HepG2 (cell line): Measurements from ENCODE around the gene SLC16A9. TPM values are rescaled to one million over a fixed set of nuclear protein-coding genes. Genes with fewer than 3 reads are reported as not detected.

Source experiments
- ATAC-seq: fragments of 200-7000 bp; cut with Tn5 transposase; 3 replicates; pipeline ENCODE4 v1.9.1; 2020; ENCODE audit warnings: mild to moderate bottlenecking, moderate library complexity
- BruUV-seq: library from RNA; stranded (reverse); fragments of 400-500 nt; replicated peaks from 2 replicates; lab custom pipeline; 2021; lab: Mats Ljungman, UMichigan
- CTCF ChIA-PET: fragments of 300-600 bp; formaldehyde crosslinking; extraction: SDS; loops from one replicate; lab custom pipeline; 2021; ENCODE audit warnings: low total read pairs, inconsistent platforms, low intra/inter-chr PET ratio; lab: Yijun Ruan, JAX
- POLR2A ChIA-PET: fragments of 350-600 bp; sonication (Branson Sonifier 250); formaldehyde crosslinking; loops from one replicate; lab custom pipeline; 2020; ENCODE audit warnings: antibody characterized with exemption, inconsistent platforms; lab: Yijun Ruan, JAX
- DNase-seq: peaks from one replicate; pipeline ENCODE4 v3.0.0-alpha.2; 2015; ENCODE audit warnings: low spot score
- FAIRE-seq: peaks from 3 replicates; lab custom pipeline; 2011; peaks lifted over from hg19 to GRCh38; lab: Jason Lieb, UNC
- H2AFZ ChIP-seq: one replicate; pipeline ENCODE4 v1.6.1; 2011; ENCODE audit warnings: low read length, inconsistent platforms
- H3K27ac ChIP-seq: fragments of 300-600 bp; 3 replicates; pipeline ENCODE4 v1.8.0; 2011; ENCODE audit warnings: mixed run types, mild to moderate bottlenecking, mixed read lengths, low read length, inconsistent platforms; ENCODE audit not compliant: insufficient read depth; ENCODE audit errors: extremely low read length
- H3K27me3 ChIP-seq, 2 experiments: fragments of 200-600 bp in 1 of 2; 2 replicates in 1 of 2; 3 replicates in 1 of 2; pipeline versions ENCODE4 v1.6.0 to v1.8.0; 2011; ENCODE audit warnings: low read length in 2 of 2, mild to moderate bottlenecking in 2 of 2, moderate library complexity in 2 of 2, inconsistent platforms in 1 of 2; ENCODE audit not compliant: insufficient read depth in 2 of 2, control insufficient read depth in 1 of 2
- H3K36me3 ChIP-seq, 2 experiments: fragments of 200-600 bp in 1 of 2; replicated peaks in 1 of 2; 2 replicates in 1 of 2; 3 replicates in 1 of 2; pipeline versions ENCODE4 v1.5.1 to v1.8.0; 2011; ENCODE audit warnings: low read length in 2 of 2, inconsistent platforms in 1 of 2; ENCODE audit not compliant: insufficient read depth in 2 of 2, control insufficient read depth in 1 of 2
- H3K4me1 ChIP-seq: 2 replicates; pipeline ENCODE4 v1.5.1; 2012; ENCODE audit warnings: low read length, inconsistent platforms; ENCODE audit not compliant: insufficient read depth
- H3K4me2 ChIP-seq: 2 replicates; pipeline ENCODE4 v1.6.0; 2011; ENCODE audit warnings: low read depth, low read length, inconsistent platforms
- H3K4me3 ChIP-seq, 3 experiments: fragments of 200-600 bp in 1 of 3; sonication (generic), shearing (Covaris generic) in 1 of 3; replicated peaks in 1 of 3; 2 replicates each; pipeline ENCODE4 v1.5.1; 2011 to 2016; ENCODE audit warnings: low read length in 3 of 3, inconsistent platforms in 2 of 3, low read depth in 2 of 3, mild to moderate bottlenecking in 2 of 3, control low read depth in 1 of 3, mixed read lengths in 1 of 3; ENCODE audit not compliant: insufficient read depth in 1 of 3
- H3K79me2 ChIP-seq: one replicate; pipeline ENCODE4 v1.6.1; 2011; ENCODE audit warnings: low read length, inconsistent platforms; ENCODE audit not compliant: insufficient read depth
- H3K9ac ChIP-seq: 2 replicates; pipeline ENCODE4 v1.6.0; 2011; ENCODE audit warnings: mild to moderate bottlenecking, low read depth, low read length, inconsistent platforms; ENCODE audit not compliant: insufficient read depth
- H3K9me3 ChIP-seq: 2 replicates; pipeline ENCODE4 v1.5.1; 2012; ENCODE audit warnings: mild to moderate bottlenecking, low read length
- H4K20me1 ChIP-seq: 2 replicates; pipeline ENCODE4 v1.6.0; 2011; ENCODE audit warnings: inconsistent platforms, mild to moderate bottlenecking, low read length, moderate library complexity; ENCODE audit not compliant: insufficient read depth
- AGO1 ChIP-seq: fragments of 200-400 bp; formaldehyde crosslinking; IDR thresholded peaks from 2 replicates; pipeline ENCODE4 v1.6.1; 2017; ENCODE audit warnings: mild to moderate bottlenecking, low read depth, low read length, moderate library complexity; ENCODE audit not compliant: poor library complexity, severe bottlenecking
- BCL6 ChIP-seq: IDR thresholded peaks from 2 replicates; pipeline ENCODE4 v1.6.1; 2016; ENCODE audit warnings: missing genetic modification reagents, missing compliant biosample characterization
- FOXA3 ChIP-seq: IDR thresholded peaks from 2 replicates; pipeline ENCODE4 v1.6.1; 2016; ENCODE audit warnings: missing genetic modification reagents, missing compliant biosample characterization
- KAT7 ChIP-seq: IDR thresholded peaks from 2 replicates; pipeline ENCODE4 v1.6.1; 2018; ENCODE audit warnings: borderline replicate concordance, missing compliant biosample characterization
- KDM3A ChIP-seq: IDR thresholded peaks from 2 replicates; pipeline ENCODE4 v1.6.1; 2018; ENCODE audit warnings: low read depth, missing compliant biosample characterization
- MAFF ChIP-seq: IDR thresholded peaks from 2 replicates; pipeline ENCODE4 v1.6.1; 2011; ENCODE audit warnings: low read depth, low read length, improper control_type of control experiment
- NCOR1 ChIP-seq: fragments of 200-600 bp; sonication (generic); IDR thresholded peaks from 2 replicates; pipeline ENCODE4 v1.7.0; 2017; ENCODE audit warnings: antibody characterized with exemption, low read length, borderline replicate concordance
- POGZ ChIP-seq: sonication (generic); formaldehyde crosslinking; IDR thresholded peaks from 2 replicates; pipeline ENCODE4 v1.4.0; 2020; ENCODE audit warnings: mild to moderate bottlenecking, missing genetic modification reagents
- SALL2 ChIP-seq: sonication (generic); formaldehyde crosslinking; IDR thresholded peaks from 2 replicates; pipeline ENCODE4 v1.8.1; 2023; ENCODE audit warnings: mild to moderate bottlenecking, missing genetic modification reagents, inconsistent platforms
- ZBTB3 ChIP-seq: sonication (generic); formaldehyde crosslinking; IDR thresholded peaks from 2 replicates; pipeline ENCODE4 v1.4.0; 2020; ENCODE audit warnings: low read depth, mild to moderate bottlenecking, moderate library complexity, missing genetic modification reagents, borderline replicate concordance
- ZFP36 ChIP-seq: fragments of 150-350 bp; IDR thresholded peaks from 2 replicates; pipeline ENCODE4 v1.6.1; 2018; ENCODE audit warnings: borderline replicate concordance, low read length, low read depth; ENCODE audit not compliant: partially characterized antibody
- ZNF10 ChIP-seq: sonication (generic); formaldehyde crosslinking; IDR thresholded peaks from 2 replicates; pipeline ENCODE4 v1.4.0; 2020; ENCODE audit warnings: mild to moderate bottlenecking, low read depth, missing genetic modification reagents, borderline replicate concordance
- ZNF296 ChIP-seq: sonication (generic); formaldehyde crosslinking; conservative IDR thresholded peaks from 2 replicates; pipeline ENCODE4 v1.5.0; 2020; ENCODE audit warnings: mild to moderate bottlenecking, missing genetic modification reagents
- ZNF333 ChIP-seq: sonication (generic); formaldehyde crosslinking; IDR thresholded peaks from 2 replicates; pipeline ENCODE4 v1.4.0; 2020; ENCODE audit warnings: mild to moderate bottlenecking, missing genetic modification reagents, borderline replicate concordance
- ZNF446 ChIP-seq: sonication (generic); formaldehyde crosslinking; IDR thresholded peaks from 2 replicates; pipeline ENCODE4 v1.5.0; 2020; ENCODE audit warnings: mild to moderate bottlenecking, missing genetic modification reagents
- ZNF674 ChIP-seq: sonication (generic); formaldehyde crosslinking; IDR thresholded peaks from 2 replicates; pipeline ENCODE4 v1.5.0; 2020; ENCODE audit warnings: low read depth, mild to moderate bottlenecking, missing genetic modification reagents
- WGBS: methylation state at CpG from one replicate; pipeline ENCODE4 v1.1.6; 2017; ENCODE audit warnings: low lambda C conversion rate; 5-methylcytosine and 5-hydroxymethylcytosine counted together
- in situ Hi-C: cut with HindIII; loops from 2 replicates; pipeline ENCODE4 v1.10.0; 2017; ENCODE audit warnings: low pct_unique_long_range_greater_than_20kb; ENCODE audit not compliant: extremely low pct_ligation_motif_present
- intact Hi-C: fragments of 100-400 bp; cut with micrococcal nuclease; formaldehyde crosslinking; loops from one replicate; pipeline ENCODE4 v1.10.0; 2022; ENCODE audit not compliant: unreplicated experiment
- polyA plus RNA-seq, 8 experiments: library from polyadenylated mRNA; depleted of rRNA in 3 of 8; stranded (reverse) in 7 of 8; unstranded in 1 of 8; fragments of >200 nt; fragmentation: Illumina TruSeq in 4 of 8; extraction: Trizol in 4 of 8; gene quantifications; 2 replicates each; pipeline versions ENCODE4 v1.2.1 to v1.2.3, GENCODE V29; 2011 to 2016; ENCODE audit warnings: low read depth in 4 of 8, missing spikeins in 1 of 8, mixed read lengths in 1 of 8; ENCODE audit not compliant: insufficient read depth in 1 of 8
- total RNA-seq, 5 experiments: library from RNA; depleted of rRNA; stranded (reverse); fragments of >200 nt; fragmentation: Illumina TruSeq; extraction: Trizol; gene quantifications; 2 replicates each; pipeline ENCODE4 v1.2.3, GENCODE V29; 2016; ENCODE audit warnings: low read depth in 1 of 5
- TF ChIP-seq, protein P1 (sequence below): sonication (generic); formaldehyde crosslinking; IDR thresholded peaks from 2 replicates; pipeline ENCODE4 v1.4.0; 2020; ENCODE audit warnings: missing genetic modification reagents
- TF ChIP-seq, protein P2 (sequence below): sonication (generic); formaldehyde crosslinking; IDR thresholded peaks from 2 replicates; pipeline ENCODE4 v1.4.0; 2020; ENCODE audit warnings: mild to moderate bottlenecking, missing genetic modification reagents
- TF ChIP-seq, protein P3 (sequence below): sonication (generic); formaldehyde crosslinking; IDR thresholded peaks from 2 replicates; pipeline ENCODE4 v1.5.0; 2020; ENCODE audit warnings: missing genetic modification reagents

The SLC16A9 gene
- total and polyA plus RNA-seq, 2 of the 13 experiments (the other 11 are each of a cell fraction or from before 2014, with no cell fraction given): 0.01 to 0.09 TPM

DNA sequence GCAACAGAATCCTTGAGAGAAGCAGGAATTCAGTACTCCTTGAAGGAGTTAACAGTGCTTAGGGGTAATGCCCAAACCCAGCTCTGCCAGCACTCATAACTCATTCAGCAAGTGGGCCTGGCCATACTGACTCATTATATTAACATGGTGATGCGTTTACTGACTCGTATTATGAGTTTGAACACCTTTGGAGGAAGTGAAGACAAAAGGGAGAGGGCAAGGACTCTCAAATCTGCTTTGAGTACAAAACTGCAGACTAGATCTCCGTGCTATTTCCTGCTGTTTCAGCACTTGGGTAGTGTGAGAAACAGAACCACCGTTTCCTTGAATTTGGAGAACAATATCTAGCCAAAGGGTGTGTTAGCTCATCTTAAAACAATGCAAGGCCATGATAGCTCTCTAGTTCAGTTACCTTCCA lies 30.8 kb downstream of the SLC16A9 start (continued):
- no peak for TF ChIP-seq ZNF10 (CRISPR knock-in tag)
- no peak for TF ChIP-seq NCOR1
- no peak for TF ChIP-seq KDM3A
- TF ChIP-seq KAT7 (CRISPR knock-in tag): no peak
- TF ChIP-seq, protein P1, sequence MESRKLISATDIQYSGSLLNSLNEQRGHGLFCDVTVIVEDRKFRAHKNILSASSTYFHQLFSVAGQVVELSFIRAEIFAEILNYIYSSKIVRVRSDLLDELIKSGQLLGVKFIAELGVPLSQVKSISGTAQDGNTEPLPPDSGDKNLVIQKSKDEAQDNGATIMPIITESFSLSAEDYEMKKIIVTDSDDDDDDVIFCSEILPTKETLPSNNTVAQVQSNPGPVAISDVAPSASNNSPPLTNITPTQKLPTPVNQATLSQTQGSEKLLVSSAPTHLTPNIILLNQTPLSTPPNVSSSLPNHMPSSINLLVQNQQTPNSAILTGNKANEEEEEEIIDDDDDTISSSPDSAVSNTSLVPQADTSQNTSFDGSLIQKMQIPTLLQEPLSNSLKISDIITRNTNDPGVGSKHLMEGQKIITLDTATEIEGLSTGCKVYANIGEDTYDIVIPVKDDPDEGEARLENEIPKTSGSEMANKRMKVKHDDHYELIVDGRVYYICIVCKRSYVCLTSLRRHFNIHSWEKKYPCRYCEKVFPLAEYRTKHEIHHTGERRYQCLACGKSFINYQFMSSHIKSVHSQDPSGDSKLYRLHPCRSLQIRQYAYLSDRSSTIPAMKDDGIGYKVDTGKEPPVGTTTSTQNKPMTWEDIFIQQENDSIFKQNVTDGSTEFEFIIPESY (CRISPR knock-in tag): no peak
- TF ChIP-seq BCL6: no peak

DNA sequence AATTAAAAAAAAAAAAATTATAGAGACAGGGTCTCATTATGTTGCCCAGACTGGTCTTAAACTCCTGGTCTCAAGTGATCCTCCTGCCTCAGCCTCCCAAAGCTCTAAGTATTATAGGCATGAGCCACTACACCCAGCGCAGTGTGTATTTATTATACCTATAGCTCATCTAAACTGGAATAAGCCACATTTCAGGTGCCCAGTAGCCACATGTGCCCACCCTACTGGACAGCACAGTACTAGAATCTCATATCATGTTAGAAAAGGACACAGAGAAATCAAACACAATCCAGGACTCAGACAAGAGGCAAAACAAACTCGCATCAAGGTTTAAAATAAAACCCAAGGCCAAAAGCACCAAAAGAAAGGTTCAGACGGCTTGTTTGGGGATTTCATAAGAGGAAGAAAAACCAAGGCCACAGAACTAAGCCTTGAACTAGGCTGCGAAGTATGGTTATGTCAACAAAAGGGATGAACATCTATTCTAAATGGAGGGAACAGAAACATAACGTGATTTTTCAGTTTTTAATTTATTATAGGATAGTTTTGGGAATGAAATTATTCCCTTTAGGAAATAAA lies 32.3 kb downstream of the SLC16A9 start:
- no peak overlapping the region for H3K4me3 ChIP-seq
- peaks cover 20% of the 10 kb centered on the region for H3K4me1 ChIP-seq
- in situ Hi-C loops: no loop called here
- FAIRE-seq (peak; percentile 83), DNase-seq (peak; percentile 53), ATAC-seq (peak; percentile 81)
- no peak overlapping the region for H3K27ac ChIP-seq
- no TSS peak for BruUV-seq
- H4K20me1 ChIP-seq: no peaks in the 10 kb centered on the region
- H3K4me2 ChIP-seq: peak overlapping the region; percentile 20; the same call in 1 of the 2 replicates
- CTCF ChIA-PET: no interaction called here
- no peaks in the 10 kb centered on the region for H3K36me3 ChIP-seq
- WGBS: 21% methylated on average over 5 of the region's 5 CpGs
- no peaks in the 10 kb centered on the region for H3K27me3 ChIP-seq
- intact Hi-C loops: no loop called here
- no peak overlapping the region for H3K9ac ChIP-seq
- POLR2A ChIA-PET: no interaction called here
- no peaks in the 10 kb centered on the region for H3K79me2 ChIP-seq
- no peak overlapping the region for H2AFZ ChIP-seq
- H3K9me3 ChIP-seq: no peaks in the 10 kb centered on the region
- TF ChIP-seq ZNF674 (CRISPR knock-in tag) (no peak), POGZ (CRISPR knock-in tag) (0 out of 2 replicates have a peak, but pooled peaks have one; percentile 44), FOXA3 (CRISPR knock-in tag) (peak; percentile 76), ZFP36 (no peak), ZNF446 (CRISPR knock-in tag) (no peak), SALL2 (CRISPR knock-in tag) (no peak), ZNF296 (CRISPR knock-in tag) (no peak), MAFF (no peak), AGO1 (no peak), ZNF333 (no peak), ZBTB3 (CRISPR knock-in tag) (no peak)
- TF ChIP-seq, protein P2, sequence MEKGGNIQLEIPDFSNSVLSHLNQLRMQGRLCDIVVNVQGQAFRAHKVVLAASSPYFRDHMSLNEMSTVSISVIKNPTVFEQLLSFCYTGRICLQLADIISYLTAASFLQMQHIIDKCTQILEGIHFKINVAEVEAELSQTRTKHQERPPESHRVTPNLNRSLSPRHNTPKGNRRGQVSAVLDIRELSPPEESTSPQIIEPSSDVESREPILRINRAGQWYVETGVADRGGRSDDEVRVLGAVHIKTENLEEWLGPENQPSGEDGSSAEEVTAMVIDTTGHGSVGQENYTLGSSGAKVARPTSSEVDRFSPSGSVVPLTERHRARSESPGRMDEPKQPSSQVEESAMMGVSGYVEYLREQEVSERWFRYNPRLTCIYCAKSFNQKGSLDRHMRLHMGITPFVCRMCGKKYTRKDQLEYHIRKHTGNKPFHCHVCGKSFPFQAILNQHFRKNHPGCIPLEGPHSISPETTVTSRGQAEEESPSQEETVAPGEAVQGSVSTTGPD (CRISPR knock-in tag): no peak
- TF ChIP-seq, protein P3, sequence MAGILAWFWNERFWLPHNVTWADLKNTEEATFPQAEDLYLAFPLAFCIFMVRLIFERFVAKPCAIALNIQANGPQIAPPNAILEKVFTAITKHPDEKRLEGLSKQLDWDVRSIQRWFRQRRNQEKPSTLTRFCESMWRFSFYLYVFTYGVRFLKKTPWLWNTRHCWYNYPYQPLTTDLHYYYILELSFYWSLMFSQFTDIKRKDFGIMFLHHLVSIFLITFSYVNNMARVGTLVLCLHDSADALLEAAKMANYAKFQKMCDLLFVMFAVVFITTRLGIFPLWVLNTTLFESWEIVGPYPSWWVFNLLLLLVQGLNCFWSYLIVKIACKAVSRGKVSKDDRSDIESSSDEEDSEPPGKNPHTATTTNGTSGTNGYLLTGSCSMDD (CRISPR knock-in tag): no peak
